NCI-H1105 (cell line): Measurements from ENCODE around the gene TRMT44.
A peak's percentile ranks its signal among the peaks of the same experiment; 100 is the strongest.

Source experiments
- DNase-seq: peaks from one replicate; lab custom pipeline; 2025; lab: John Stamatoyannopoulos, UW

TRMT44 gene

DNA sequence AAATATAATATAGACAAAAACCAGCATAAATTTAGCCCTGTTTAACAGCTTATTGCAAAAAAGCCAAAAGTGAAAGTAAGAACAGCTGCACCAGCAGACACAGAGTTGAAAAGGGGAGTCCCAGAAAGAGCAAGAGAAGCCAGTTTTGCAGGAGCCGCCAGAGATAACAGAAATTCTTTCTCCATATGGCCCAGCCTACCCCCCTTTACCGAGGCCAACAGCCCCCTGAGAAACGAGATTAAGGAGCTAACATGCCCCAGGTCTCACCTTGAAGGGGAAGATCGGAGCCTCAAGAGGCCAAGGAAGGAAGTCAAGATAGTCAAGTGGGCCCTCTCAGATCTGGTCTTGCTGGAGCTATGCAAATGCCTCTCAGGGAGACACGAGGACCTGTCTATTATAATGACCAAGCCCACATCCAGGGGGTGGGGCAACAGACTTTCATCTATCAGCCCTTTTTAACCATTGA lies 4.9 kb upstream of the TRMT44 start:
- DNase-seq, result no peak

DNA sequence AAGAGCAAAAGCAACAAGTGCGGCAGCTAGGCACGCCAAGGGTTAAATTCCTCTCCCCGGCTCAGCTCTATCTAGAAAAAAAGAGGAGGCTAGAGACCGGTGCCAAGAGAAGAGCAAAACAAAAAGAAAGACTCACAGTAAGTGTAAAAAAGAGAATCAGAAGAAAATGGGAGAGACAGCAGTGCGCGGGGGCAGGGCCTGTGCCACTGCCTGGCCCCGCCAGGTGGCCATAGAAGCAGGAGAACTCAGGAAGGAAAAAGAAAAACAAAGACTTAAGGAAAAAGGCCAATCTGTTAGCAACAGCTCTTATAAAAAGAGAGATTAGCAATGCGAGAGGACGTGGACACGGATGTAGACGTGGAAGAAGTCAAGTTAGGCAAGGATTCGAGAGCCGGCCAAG lies 3.3 kb upstream of the TRMT44 start:
- no peak for DNase-seq

- no peak for DNase-seq
These were observed 1.8 kb upstream of the TRMT44 start for GRCh38 chr4:8438743-8439142.

DNA sequence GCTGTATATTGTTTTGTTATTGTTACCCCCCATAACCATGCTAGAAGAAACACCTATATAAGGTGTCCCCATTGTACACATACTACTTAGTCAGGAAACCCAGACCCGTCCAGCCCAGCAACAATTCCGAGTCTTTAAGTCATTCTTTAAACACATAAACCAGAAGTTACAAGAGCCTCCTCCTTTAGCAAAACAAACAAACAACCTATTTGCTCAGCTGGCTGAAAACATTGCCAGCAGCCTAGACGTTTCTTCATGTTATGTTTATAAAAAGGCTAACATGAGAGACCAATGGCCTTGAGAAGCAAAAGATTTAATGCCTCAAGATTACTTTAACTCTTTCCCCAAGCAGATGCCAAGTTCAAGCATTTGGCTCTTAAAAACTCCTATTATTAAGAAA lies 1.4 kb upstream of the TRMT44 start:
- no peak for DNase-seq

DNA sequence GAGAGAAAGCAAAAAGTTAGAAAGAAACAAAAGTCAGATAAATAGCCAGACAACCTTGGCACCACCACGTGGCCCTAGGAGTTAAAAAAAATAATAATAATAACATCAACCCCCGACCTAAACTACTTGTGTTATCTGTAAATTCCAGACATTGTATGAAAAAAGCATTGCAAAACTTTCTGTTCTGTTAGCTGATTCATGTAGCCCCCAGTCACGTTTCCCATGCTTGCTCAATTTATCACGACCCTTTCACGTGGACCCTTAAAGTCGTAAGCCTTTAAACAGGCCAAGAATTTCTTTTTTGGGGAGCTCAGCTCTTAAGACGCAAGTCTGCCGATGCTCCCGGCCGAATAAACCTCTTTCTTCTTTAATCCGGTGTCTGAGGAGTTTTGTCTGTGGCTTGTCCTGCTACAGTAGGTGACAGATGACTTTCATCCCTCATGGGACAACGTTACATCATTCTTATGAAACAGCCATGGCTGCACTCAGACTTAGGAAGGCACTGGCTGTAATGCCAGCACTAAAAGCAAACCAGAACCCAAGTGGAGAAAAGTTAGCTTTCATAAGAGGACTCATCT lies 574 bp upstream of the TRMT44 start:
- no peak for DNase-seq

- no peak for DNase-seq
These were observed 1.0 kb downstream of the TRMT44 start for GRCh38 chr4:8441499-8442091.

GRCh38 chr4:8442596-8443358 lies 2.2 kb downstream of the TRMT44 start:
- no peak for DNase-seq

- no peak for DNase-seq
These were observed 3.2 kb downstream of the TRMT44 start for GRCh38 chr4:8443801-8444200.

GRCh38 chr4:8446122-8446521 lies 5.5 kb downstream of the TRMT44 start:
- no peak for DNase-seq

- no peak for DNase-seq
These were observed 11.0 kb downstream of the TRMT44 start for GRCh38 chr4:8451440-8452182.

- DNase-seq, result no peak
These were observed 13.4 kb downstream of the TRMT44 start for GRCh38 chr4:8453957-8454356.

GRCh38 chr4:8457646-8458252 lies 17.2 kb downstream of the TRMT44 start:
- no peak for DNase-seq

DNA sequence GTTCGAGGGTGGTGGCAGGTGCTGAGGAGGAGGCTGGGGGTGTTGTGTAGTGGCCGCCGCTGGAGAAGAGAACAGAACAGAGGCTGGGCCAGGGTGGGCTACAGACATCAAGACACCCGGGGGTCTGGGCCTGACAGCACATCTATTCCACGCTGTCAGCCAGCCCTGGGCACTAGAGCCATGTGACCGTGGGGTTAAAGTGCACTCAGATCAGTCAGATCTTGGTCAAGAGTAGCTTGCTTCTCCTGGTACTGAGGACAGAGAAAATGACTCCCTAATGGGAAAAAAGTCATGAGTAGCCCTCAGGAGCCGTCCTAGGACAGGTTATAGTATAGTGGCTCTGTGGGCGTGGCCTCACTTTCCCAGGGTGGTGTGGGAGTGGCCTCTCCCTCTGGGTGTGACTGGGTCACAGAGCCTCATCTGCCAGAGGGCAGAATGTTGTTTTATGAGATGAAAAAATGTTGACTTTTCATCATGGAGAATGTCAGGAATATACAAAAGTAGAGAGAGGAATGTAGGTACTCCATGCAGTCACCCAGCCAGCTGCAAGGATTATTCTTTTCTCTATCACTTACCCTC lies 19.4 kb downstream of the TRMT44 start:
- no peak for DNase-seq

GRCh38 chr4:8461086-8461485 lies 20.5 kb downstream of the TRMT44 start:
- no peak for DNase-seq

DNA sequence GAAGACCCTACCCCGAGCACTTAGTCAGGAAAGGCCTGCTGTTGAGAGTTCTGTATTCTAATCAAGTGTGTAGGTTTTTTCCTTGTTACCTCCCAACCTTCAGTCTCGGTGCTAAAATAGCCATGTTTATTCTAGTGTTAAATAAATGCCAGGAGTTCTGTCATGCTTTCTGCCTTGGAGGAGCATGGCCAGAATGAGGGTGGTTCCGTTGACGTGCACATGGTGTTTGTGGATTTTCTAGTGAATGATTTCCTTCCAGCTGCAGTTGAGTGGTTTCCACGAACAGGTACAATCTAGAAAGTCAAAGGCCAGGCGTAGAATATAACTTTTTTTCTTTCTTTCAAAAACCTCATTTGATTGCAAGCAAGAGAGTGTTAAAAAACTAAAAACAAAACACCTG lies 21.0 kb downstream of the TRMT44 start:
- DNase-seq, result no peak

- no peak for DNase-seq
These were observed 23.2 kb downstream of the TRMT44 start for GRCh38 chr4:8463811-8464210.

- DNase-seq, result no peak
These were observed 23.8 kb downstream of the TRMT44 start for GRCh38 chr4:8464381-8464780.

DNA sequence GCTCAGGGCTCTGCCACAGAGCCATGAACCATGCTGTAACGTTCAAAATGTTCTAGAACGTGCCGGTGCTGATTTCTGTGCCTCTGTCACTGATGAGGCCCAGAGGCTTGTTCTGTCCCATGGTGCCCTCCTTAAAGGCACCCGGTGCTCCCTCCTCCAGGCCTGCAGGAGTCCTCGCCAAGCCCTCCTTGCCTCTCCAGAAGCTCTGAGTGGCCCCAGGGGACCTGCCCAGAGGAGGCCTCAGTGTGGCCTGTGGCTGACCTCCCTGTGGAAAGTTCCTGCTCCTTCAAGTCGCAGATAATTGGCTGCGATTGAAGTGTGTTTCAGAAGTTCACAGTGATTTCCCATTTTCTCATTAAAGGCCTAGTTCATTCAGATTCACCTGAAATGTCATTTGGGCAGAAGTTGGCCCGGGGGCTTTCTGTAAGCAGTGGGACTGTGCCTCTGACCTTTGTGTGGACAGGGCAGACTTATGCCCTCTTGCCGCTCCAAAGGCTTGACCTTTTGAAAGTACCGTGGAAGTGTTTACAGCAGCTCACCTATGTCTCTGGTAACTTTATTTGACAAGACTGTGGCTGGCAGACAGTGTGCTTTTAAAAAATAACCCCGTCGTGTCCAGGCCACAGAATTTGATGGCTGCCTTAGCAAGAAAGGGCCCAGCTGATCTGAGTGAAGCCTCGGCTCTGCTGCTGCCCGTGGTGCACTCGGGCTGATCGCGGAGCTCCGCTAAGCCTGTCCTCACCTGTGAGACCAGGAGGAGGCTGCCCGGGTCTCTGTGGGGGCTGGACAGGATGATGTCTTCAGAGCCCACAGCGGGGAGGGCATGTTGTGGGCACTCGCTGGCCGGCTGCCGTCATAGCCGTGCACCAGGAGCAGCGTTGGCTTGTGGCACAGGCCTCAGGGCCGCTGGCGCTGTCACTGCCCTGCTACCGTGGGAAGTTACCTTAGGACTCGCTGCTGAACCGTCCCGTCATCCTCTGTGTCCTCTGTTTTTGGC lies 25.3 kb downstream of the TRMT44 start:
- no peak for DNase-seq

GRCh38 chr4:8467016-8467415 lies 26.4 kb downstream of the TRMT44 start:
- no peak for DNase-seq

GRCh38 chr4:8468746-8469535 lies 28.4 kb downstream of the TRMT44 start:
- DNase-seq, result peak; percentile 2
